ENCODE data around the gene RFX2. TPM values are rescaled to one million over a fixed set of nuclear protein-coding genes. Genes with fewer than 3 reads are reported as not detected.

Gene RFX2
- total and polyA plus RNA-seq, 10 of the 15 experiments (the other 5 are each of a cell fraction or from before 2014, with no cell fraction given): 3.2 to 9.8 (median 4.7) TPM

- no peak for ATAC-seq
- 99% methylated on average over 4 of the region's 4 CpGs for WGBS (ENCODE audit: insufficient coverage, insufficient replicate concordance, low lambda C conversion rate, missing lambda C conversion rate)
- TF ChIP-seq TARDBP (IDR thresholded peaks at IDR 0.05; ENCODE audit: borderline replicate concordance): no peak
- TF ChIP-seq IKZF2 (IDR thresholded peaks at IDR 0.05): peak in 1 of 2 experiments; percentile 18; a peak in 1 of 4 replicates
- no peak for TF ChIP-seq HSF1 (IDR thresholded peaks at IDR 0.05; ENCODE audit: low read depth, low read length)
- no peak for TF ChIP-seq STAT3 (IDR thresholded peaks at IDR 0.05; ENCODE audit: low read depth, low read length)
- TF ChIP-seq POLR2AphosphoS2 (IDR thresholded peaks at IDR 0.05; ENCODE audit: low read depth, low read length): no peak
- TF ChIP-seq BHLHE40 (IDR thresholded peaks at IDR 0.05; ENCODE audit: borderline replicate concordance in 1 of 2, low read depth in 2 of 2, low read length in 1 of 2): no peak
- no peak for DNase-seq (ENCODE audit: low read depth, low spot score)
- H3K27me3 ChIP-seq (replicated peaks in 1 of 2; ENCODE audit: control insufficient read depth in 2 of 2, insufficient read depth in 2 of 2, low read length in 1 of 2): no peaks in the 10 kb centered on the region
- POLR2A ChIA-PET: interaction anchor here (0.6 kb wide), 1 partner anchor 18 kb away, joined by 3 read pairs; no protein-coding TSS in a partner anchor
- H3K4me2 ChIP-seq (ENCODE audit: control insufficient read depth, insufficient read depth): no peak overlapping the region
- no TSS peak for BruUV-seq (replicated peaks)
- in situ Hi-C loops (cut with MboI) (no loop called here), intact Hi-C loops (cut with micrococcal nuclease; ENCODE audit: unreplicated experiment) (no loop called here)
- no peak overlapping the region for H3K9ac ChIP-seq (ENCODE audit: control insufficient read depth, insufficient read depth, low read length)
- FAIRE-seq: no peak
- CTCF ChIA-PET: interaction anchor here (0.9 to 3.3 kb wide), 5 partner anchors 8 to 130 kb away, joined by 3 to 24 read pairs (median 9); no protein-coding TSS in a partner anchor
- H3K79me2 ChIP-seq (ENCODE audit: control insufficient read depth, insufficient read depth, low read length): no peaks in the 10 kb centered on the region
- no peaks in the 10 kb centered on the region for H4K20me1 ChIP-seq (ENCODE audit: control insufficient read depth, insufficient read depth)
- H3K36me3 ChIP-seq (ENCODE audit: control insufficient read depth in 2 of 2, insufficient read depth in 2 of 2, low read length in 1 of 2): no peaks in the 10 kb centered on the region
- H3K27ac ChIP-seq (ENCODE audit: control insufficient read depth, insufficient read depth): no peak overlapping the region
- SMC1A ChIA-PET (ENCODE audit: uncharacterized antibody, unreplicated experiment): interaction anchor here (0.7 to 3.5 kb wide), 5 partner anchors 9 to 67 kb away, joined by 3 to 17 read pairs (median 3); no protein-coding TSS in a partner anchor
- peaks cover 4% of the 10 kb centered on the region; the same call in 2 of the 3 replicates for H3K9me3 ChIP-seq (replicated peaks; ENCODE audit: control insufficient read depth, insufficient read depth, low read length)
- RAD21 ChIA-PET (ENCODE audit: unreplicated experiment): interaction anchor here (0.7 to 2.1 kb wide), 5 partner anchors 8 to 64 kb away, joined by 3 to 11 read pairs (median 5); no protein-coding TSS in a partner anchor
- peaks cover 10% of the 10 kb centered on the region; the same call in 1 of the 2 replicates for H3K4me1 ChIP-seq (ENCODE audit: control insufficient read depth, insufficient read depth, low read length)
- no peak overlapping the region for H3K4me3 ChIP-seq
- H2AFZ ChIP-seq (ENCODE audit: control insufficient read depth, low read depth, low read length): no peak overlapping the region
Observed at GRCh38 chr19:6116749-6117430, 6.6 kb upstream of the RFX2 start.
